ENCODE results near the gene RIPOR2.

Gene RIPOR2

GRCh38 chr6:24827970-24828369 lies 107.8 kb downstream of the RIPOR2 start:
- no peak overlapping the region for H3K4me3 ChIP-seq (ENCODE audit: low read depth, low read length)
- TF ChIP-seq CTCF (IDR thresholded peaks at IDR 0.05; ENCODE audit: borderline replicate concordance, insufficient read depth, low read depth, low read length) = no peak

- no peak for TF ChIP-seq CTCF (IDR thresholded peaks at IDR 0.05; ENCODE audit: borderline replicate concordance, insufficient read depth, low read depth, low read length)
- no peak overlapping the region for H3K4me3 ChIP-seq (ENCODE audit: low read depth, low read length)
Observed at GRCh38 chr6:24827162-24827561, 108.6 kb downstream of the RIPOR2 start.

DNA sequence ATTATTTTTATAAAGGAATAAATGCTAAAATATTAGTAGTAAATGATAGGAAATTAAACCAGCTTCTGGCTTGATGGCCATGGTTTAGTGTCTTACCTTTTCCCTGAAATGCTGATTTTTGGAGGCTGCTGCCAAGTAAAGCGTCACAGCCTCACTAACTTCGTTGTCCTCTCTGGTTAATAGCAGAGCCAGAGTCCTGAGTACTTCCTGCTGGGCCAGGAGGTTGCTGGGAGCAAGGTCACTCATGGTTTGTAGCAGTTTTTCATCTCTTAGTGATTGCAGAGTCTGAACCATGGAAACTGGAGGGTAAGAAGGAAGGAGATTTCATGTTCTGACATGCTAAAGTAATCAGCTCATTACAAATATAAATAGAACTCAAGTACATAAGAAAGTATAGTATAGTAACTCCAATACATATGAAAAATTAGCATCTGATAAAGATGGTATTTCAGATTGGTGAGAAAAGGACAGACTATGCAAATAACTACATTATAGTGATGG lies 110.6 kb downstream of the RIPOR2 start:
- no peak for TF ChIP-seq CTCF (IDR thresholded peaks at IDR 0.05; ENCODE audit: borderline replicate concordance, insufficient read depth, low read depth, low read length)
- no peak overlapping the region for H3K4me3 ChIP-seq (ENCODE audit: low read depth, low read length)

- H3K4me3 ChIP-seq (ENCODE audit: low read depth, low read length) = no peak overlapping the region
- TF ChIP-seq CTCF (IDR thresholded peaks at IDR 0.05; ENCODE audit: borderline replicate concordance, insufficient read depth, low read depth, low read length) = no peak
Observed at GRCh38 chr6:24824142-24824938, 111.4 kb downstream of the RIPOR2 start.

DNA sequence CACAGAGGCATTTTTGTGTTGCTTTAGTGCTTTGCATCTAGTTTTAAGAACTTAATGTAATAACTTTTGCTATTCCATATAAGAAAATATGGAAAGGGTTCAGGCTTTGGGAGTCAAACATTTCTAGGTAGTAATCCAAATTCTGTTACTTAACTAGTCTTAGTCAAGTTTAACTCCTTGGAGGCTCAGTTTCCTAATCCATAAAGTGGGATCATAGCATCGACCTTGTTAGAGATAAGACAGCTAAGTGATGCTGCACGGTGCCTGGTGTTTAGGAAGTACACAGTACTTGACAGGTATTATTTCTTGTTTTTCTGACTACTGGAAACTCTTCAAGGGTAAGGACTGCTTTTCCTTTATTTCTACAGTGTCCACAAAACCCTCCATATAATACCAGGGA lies 112.6 kb downstream of the RIPOR2 start:
- no peak overlapping the region for H3K4me3 ChIP-seq (ENCODE audit: low read depth, low read length)
- no peak for TF ChIP-seq CTCF (IDR thresholded peaks at IDR 0.05; ENCODE audit: borderline replicate concordance, insufficient read depth, low read depth, low read length)

DNA sequence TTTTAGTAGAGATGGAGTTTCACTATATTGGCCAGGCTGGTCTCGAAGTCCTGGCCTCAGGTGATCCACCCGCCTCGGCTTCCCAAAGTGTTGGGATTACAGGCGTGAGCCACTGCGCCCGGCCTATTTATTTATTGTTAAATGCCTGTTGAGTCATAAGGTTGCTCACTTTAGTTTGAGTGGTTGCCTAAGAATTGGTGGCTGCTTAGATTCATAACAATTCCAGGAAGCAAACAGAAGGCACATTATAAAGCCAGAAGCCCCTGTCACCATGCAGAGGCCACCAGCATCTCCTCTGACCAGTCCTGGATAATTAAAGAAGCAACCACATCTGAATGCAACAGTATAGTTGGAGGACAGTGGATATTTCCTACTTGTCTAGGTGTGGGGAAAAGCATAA lies 113.1 kb downstream of the RIPOR2 start:
- no peak overlapping the region for H3K4me3 ChIP-seq (ENCODE audit: low read depth, low read length)
- no peak for TF ChIP-seq CTCF (IDR thresholded peaks at IDR 0.05; ENCODE audit: borderline replicate concordance, insufficient read depth, low read depth, low read length)

- TF ChIP-seq CTCF (IDR thresholded peaks at IDR 0.05; ENCODE audit: borderline replicate concordance, insufficient read depth, low read depth, low read length) = no peak
Observed at GRCh38 chr6:24821860-24822444, 113.8 kb downstream of the RIPOR2 start.

More at GRCh38 chr6:24821860-24822444, 113.8 kb downstream of the RIPOR2 start:
- H3K4me3 ChIP-seq (ENCODE audit: low read depth, low read length) = no peak overlapping the region

Data from GM12875 (cell line).